Activated T-cell treated with anti-CD3 and anti-CD28 coated beads for 1 hour (primary cell): ENCODE data around the gene TTLL4.
"Not testable (repeated sequence)": the region's sequence is repeated elsewhere in the genome, so short reads cannot be mapped to it uniquely, and the experiment has no call there.

Source experiments
- DNase-seq: peaks from one replicate; pipeline ENCODE4 v3.0.0-alpha.2; 2020; ENCODE audit warnings: low read depth

Gene TTLL4

DNA sequence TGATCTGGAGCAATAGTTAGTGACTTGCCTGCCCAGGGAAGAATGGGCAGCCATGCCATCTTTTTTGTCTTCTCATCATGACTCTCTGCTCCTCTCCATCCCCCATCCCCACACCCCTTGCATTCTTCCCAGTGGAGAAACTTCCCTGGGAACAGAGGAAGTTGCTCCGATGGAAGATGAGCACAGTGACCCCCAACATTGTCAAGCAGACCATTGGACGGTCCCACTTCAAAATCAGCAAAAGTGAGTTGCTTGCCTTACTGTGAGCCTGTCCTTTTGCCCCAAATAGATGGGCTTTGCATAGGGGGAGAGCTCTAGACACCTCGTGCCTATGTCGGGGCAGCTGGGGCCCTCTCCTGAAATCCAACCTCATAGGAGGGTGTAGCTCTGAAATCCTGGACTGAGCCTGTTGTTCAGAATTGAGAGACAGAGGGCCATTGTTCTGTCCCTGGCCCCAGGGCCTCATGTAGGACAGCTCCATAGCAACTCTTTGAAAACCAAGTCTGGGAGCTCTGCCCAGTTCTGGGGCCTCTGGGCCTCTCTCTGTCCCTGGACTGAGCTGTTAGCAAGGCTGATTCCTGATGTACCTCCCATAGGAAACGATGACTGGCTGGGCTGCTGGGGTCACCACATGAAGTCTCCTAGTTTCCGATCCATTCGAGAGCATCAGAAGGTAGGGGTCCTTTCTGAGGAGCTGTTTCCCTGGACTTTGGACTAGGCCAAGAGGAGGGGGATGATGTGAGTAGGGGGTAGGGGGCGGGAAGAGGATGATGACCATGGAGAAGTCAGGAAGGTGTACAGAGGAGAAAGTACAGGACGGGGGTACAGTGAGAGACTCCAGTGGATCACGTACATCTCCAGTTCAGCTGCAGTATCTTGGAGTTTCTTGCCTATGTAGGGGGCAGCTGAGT lies 35.2 kb downstream of the TTLL4 start:
- DNase-seq: no peak

GRCh38 chr2:218746470-218746795 lies 35.8 kb downstream of the TTLL4 start:
- DNase-seq: no peak

DNA sequence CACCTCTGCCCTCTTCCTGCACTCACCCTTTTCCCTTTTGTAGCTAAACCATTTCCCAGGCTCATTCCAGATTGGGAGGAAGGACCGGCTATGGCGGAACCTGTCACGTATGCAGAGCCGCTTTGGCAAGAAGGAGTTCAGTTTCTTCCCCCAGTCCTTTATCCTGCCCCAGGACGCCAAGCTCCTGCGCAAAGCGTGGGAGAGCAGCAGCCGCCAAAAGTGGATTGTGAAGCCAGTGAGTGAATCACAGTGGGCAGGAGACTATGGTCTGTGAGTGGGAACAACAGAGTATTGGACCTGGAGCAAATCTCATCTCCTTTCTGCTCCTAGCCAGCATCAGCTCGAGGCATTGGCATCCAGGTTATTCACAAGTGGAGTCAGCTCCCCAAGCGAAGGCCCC lies 36.3 kb downstream of the TTLL4 start:
- no peak for DNase-seq

DNA sequence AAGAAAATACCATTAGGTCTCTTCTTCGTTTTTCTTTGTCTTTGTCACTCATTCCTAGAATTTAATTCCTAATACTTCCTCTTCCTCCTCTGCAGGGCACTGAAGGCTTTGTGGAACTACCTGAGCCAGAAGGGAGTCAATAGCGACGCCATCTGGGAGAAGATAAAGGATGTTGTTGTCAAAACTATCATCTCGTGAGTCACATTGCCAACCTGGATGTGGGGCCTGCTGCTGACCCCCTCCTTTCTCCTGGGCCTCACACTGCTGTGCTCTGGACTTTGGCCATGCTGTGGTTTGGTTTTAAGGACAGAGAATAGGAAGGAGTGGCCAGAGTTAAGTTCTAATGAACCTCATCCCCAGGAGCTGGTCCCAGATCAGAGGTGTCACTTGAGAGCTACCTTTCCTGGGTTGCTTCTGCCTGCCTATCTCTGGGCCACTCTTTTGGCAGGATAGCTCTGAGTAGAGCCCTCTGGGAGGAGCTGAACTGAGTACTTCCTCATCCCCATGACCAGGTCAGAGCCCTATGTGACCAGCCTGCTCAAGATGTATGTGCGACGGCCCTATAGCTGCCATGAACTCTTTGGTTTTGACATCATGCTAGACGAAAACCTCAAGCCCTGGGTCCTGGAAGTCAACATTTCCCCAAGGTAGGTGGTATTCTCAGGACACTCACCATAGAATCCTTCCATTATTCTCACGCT lies 38.3 kb downstream of the TTLL4 start:
- DNase-seq: no peak

DNA sequence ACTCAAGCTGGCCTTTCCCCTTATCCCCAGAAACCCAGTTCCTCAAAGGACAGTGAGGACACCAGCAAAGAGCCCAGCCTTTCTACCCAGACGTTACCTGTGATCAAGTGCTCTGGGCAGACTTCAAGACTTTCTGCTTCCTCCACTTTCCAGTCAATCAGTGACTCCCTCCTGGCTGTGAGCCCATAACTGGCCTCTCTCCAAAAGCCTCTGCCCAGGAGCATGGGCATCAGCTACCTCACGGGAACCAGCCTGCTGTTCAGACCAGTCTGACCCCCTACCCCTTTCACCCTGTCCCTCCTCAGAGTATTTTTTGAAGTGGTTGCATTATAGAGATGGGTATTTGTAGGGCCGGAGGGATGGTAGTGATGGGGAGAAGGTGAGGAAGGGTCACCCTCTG lies 43.6 kb downstream of the TTLL4 start:
- DNase-seq: no peak

DNA sequence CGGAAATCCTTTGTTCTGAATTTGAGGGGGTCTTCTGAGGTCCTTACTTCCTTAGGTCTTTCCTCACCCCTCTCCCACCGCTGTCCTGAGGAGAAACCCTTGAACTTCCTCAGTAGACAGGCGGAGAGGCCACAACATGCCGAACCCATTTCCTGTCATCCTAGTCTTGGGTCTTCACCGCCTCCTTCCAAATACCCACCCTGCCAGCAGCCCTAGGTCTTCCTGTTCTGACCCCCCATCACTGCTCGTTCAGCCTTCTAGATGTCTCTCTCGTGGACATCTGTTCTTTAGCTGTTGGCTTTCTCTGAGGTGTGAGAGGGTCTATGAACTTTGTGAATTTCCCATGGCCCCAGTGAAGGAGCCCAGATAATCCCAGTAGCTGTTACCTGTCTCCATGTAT lies 44.1 kb downstream of the TTLL4 start:
- DNase-seq: no peak

- no peak for DNase-seq
Observed at GRCh38 chr2:218755198-218755566, 44.5 kb downstream of the TTLL4 start.

- DNase-seq: no peak
Observed at GRCh38 chr2:218755567-218756404, 45.2 kb downstream of the TTLL4 start.

GRCh38 chr2:218756599-218757377 lies 46.2 kb downstream of the TTLL4 start:
- no peak for DNase-seq

DNA sequence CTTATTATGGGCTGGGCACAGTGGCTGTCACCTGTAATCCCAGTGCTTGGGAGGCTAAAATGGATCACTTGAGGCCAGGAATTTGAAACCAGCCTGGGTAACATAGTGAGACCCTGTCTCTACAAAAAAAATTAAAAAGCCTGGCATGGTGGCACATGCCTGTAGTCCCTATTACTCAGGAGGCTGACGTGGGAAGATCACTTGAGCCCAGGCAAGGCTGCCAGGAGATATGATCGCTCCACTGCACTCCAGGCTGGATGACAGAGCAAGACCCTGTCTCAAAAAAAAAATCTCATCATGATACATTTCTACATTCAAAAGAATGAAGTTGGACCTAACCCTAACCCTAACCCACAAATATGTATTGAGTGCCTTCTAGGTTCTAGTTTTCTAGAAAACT lies 51.2 kb downstream of the TTLL4 start:
- DNase-seq: no peak

GRCh38 chr2:218772759-218773158 lies 62.1 kb downstream of the TTLL4 start:
- DNase-seq: not testable (repeated sequence)

GRCh38 chr2:218773881-218774280 lies 63.2 kb downstream of the TTLL4 start:
- DNase-seq: no peak

GRCh38 chr2:218776488-218776887 lies 65.9 kb downstream of the TTLL4 start:
- no peak for DNase-seq

DNA sequence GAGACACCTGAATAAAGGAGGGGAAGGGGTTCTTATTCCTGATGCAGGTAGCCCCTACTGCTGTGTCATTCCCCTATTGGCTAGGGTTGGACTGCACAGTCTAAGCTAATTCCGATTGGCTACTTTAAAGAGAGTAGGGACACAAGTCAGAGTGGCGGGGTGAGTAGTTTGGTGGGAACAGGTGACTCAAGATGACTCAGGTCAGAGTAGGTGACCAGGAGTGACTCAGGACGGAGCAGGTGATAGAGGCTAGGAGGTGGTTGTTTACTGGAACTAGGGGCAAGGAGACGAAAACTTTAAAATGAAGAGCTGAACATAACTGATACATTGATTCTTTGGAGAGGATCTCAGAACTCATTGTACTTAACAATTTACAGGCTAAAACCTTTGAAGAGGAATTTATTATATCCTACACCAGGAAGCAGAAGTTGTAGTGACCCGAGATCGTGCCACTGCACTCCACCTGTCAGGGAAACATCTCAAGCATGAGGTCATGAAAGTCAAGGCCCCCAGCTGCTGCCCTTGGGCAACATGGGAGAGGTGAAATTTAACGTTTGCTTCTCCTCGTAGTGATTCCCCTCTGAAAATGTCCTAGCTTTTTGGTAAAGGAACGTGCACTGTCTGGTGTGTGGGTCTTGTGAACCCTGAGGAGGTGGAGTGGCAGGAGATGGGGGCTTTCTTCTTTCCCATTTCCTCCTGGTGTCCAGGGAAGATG lies 66.8 kb downstream of the TTLL4 start:
- DNase-seq: no peak

DNA sequence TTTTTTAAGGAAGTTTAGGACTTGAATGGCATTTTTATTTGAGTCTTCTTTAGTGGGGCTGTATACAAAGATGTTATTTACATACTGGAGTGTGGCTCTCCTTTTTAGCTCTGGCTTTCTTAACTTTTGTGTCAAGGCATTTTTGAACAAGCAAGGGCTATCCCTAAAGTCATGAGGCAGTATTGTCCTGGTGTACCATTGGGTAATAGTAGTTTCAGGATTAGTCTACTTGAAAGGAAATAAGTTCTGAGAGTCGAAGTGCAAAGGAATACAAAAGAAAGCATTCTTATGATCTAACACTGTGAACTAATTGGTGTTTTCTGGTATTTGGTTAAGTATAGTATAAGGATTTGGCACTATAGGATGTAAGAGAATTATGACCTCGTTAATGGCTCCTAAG lies 69.4 kb downstream of the TTLL4 start:
- no peak for DNase-seq

GRCh38 chr2:218780851-218781690 lies 70.4 kb downstream of the TTLL4 start:
- no peak for DNase-seq

DNA sequence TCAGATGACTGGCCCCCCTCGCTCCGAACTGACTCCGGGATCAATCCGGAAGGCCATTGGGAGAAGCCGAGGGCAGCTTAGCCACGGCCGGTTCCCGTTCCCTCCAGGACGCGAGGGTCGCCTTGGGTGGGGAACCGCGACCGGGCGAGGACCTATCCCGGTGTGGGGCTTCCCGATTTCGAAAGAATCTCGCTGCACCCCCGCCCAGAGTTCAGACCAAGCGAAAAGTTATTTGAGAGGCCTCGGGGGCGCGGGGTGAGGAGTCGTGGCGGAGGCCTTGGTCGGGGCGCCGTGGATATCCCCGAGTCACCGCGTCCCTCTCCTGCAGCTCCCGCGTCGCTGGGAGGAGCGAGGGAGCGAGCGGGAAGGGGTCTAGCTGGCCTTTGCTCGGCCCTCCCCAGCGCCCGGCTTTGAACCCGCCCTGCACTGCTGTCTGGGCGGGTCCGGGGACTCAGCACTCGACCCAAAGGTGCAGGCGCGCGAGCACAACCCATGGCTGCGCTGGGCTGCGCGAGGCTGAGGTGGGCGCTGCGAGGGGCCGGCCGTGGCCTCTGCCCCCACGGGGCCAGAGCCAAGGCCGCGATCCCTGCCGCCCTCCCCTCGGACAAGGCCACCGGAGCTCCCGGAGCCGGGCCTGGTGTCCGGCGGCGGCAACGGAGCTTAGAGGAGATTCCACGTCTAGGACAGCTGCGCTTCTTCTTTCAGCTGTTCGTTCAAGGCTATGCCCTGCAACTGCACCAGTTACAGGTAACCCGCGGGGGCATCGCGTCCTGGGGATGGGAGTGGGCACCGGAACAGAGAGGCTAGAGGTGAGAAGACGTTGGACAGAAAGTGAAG lies 71.3 kb downstream of the TTLL4 start, which contains the start of gene CYP27A1:
CYP27A1 (plus strand) TSS at position 457 of the 837 bp plus-strand sequence; CDS start at position 493, 36 bp downstream.
- DNase-seq: no peak

- DNase-seq: no peak
Observed at GRCh38 chr2:218782528-218782844, 71.9 kb downstream of the TTLL4 start.

- DNase-seq: no peak
Observed at GRCh38 chr2:218783688-218784087, 73.1 kb downstream of the TTLL4 start.
